Fibroblast of lung (primary cell): ENCODE measurements around the gene TOX4.
"Not testable (repeated sequence)": the region's sequence is repeated elsewhere in the genome, so short reads cannot be mapped to it uniquely, and the experiment has no call there.

Experiments used
- CTCF ChIP-seq, 2 donors: IDR thresholded peaks in 1 of 2; conservative IDR thresholded peaks in 1 of 2; 1 replicate in 1 of 2; 2 replicates in 1 of 2; pipeline ENCODE4 v1.5.1; 2011 to 2012; ENCODE audit warnings: low read length in 2 of 2, control low read depth in 1 of 2, inconsistent platforms in 1 of 2, low read depth in 1 of 2, mild to moderate bottlenecking in 1 of 2
- EZH2 ChIP-seq: IDR thresholded peaks from 2 replicates; pipeline ENCODE4 v1.5.1; 2012; ENCODE audit warnings: low read length, control low read depth, mild to moderate bottlenecking; ENCODE audit errors: missing control alignments

GRCh38 chr14:21442657-21443056, 34.3 kb upstream of the TOX4 start:
- TF ChIP-seq CTCF (conservative IDR thresholded peaks at IDR 0.05 in 1 of 2, IDR thresholded peaks at IDR 0.05 in 1 of 2; ENCODE audit: low read depth in 1 of 2, low read length in 2 of 2); EZH2: not testable (repeated sequence)
